MM.1S (cell line): Measurements from ENCODE around the gene PTPN3.

Experiments used
- DNase-seq: peaks from one replicate; pipeline ENCODE4 v3.0.0-alpha.2; 2015
- H2AFZ ChIP-seq: fragments of 300-600 bp; sonication (generic); 2 replicates; pipeline ENCODE4 v1.6.0; 2016; ENCODE audit warnings: antibody characterized with exemption, low read length
- H3F3A ChIP-seq: fragments of 300-600 bp; sonication (generic); 2 replicates; pipeline ENCODE4 v1.6.1; 2016; ENCODE audit warnings: mild to moderate bottlenecking, antibody characterized with exemption, low read length, moderate library complexity, mixed read lengths; ENCODE audit not compliant: insufficient read depth
- H3K27ac ChIP-seq: fragments of 300-600 bp; sonication (generic); 2 replicates; pipeline ENCODE4 v1.5.1; 2016; ENCODE audit warnings: mild to moderate bottlenecking, low read length
- H3K27me3 ChIP-seq: fragments of 300-600 bp; sonication (generic); replicated peaks from 2 replicates; pipeline ENCODE4 v1.6.0; 2016; ENCODE audit warnings: low read length; ENCODE audit not compliant: insufficient read depth
- H3K36me3 ChIP-seq: fragments of 300-600 bp; sonication (generic); replicated peaks from 2 replicates; pipeline ENCODE4 v1.6.1; 2016; ENCODE audit warnings: mild to moderate bottlenecking, low read length, mixed read lengths; ENCODE audit not compliant: insufficient read depth
- H3K4me1 ChIP-seq: fragments of 300-600 bp; sonication (generic); 2 replicates; pipeline ENCODE4 v1.6.1; 2016; ENCODE audit warnings: low read length, mixed read lengths
- H3K4me2 ChIP-seq: fragments of 300-600 bp; sonication (generic); 2 replicates; pipeline ENCODE4 v1.6.0; 2016; ENCODE audit warnings: low read depth, low read length
- H3K4me3 ChIP-seq: fragments of 300-600 bp; sonication (generic); 2 replicates; pipeline ENCODE4 v1.5.1; 2016; ENCODE audit warnings: low read length, mixed read lengths
- H3K79me2 ChIP-seq: fragments of 300-600 bp; sonication (generic); 2 replicates; pipeline ENCODE4 v1.6.1; 2016; ENCODE audit warnings: mixed run types, low read length, mixed read lengths
- H3K9ac ChIP-seq: fragments of 300-600 bp; sonication (generic); 2 replicates; pipeline ENCODE4 v1.6.1; 2016; ENCODE audit warnings: low read length, mixed read lengths
- H3K9me2 ChIP-seq: fragments of 300-600 bp; sonication (generic); replicated peaks from 2 replicates; pipeline ENCODE4 v1.6.1; 2016; ENCODE audit warnings: mild to moderate bottlenecking, low read length, mixed read lengths; ENCODE audit not compliant: insufficient read depth
- H3K9me3 ChIP-seq: fragments of 300-600 bp; sonication (generic); replicated peaks from 2 replicates; pipeline ENCODE4 v1.6.1; 2016; ENCODE audit warnings: mild to moderate bottlenecking, low read length, mixed read lengths; ENCODE audit not compliant: insufficient read depth
- H4K20me1 ChIP-seq: fragments of 300-600 bp; sonication (generic); 2 replicates; pipeline ENCODE4 v1.6.1; 2016; ENCODE audit warnings: mild to moderate bottlenecking, low read length, moderate library complexity, mixed read lengths; ENCODE audit not compliant: insufficient read depth
- EZH2 ChIP-seq: fragments of 300-600 bp; sonication (generic); optimal IDR thresholded peaks from 2 replicates; pipeline ENCODE3; 2017; ENCODE audit warnings: low read depth, mild to moderate bottlenecking, antibody characterized with exemption, low read length, mixed read lengths
- EZH2phosphoT487 ChIP-seq: fragments of 300-600 bp; sonication (generic); IDR thresholded peaks from 2 replicates; pipeline ENCODE4 v1.6.1; 2018; ENCODE audit warnings: antibody characterized with exemption, low read length
- TF ChIP-seq, protein P1 (sequence below): fragments of 300-600 bp; sonication (generic); IDR thresholded peaks from 2 replicates; pipeline ENCODE4 v1.5.1; 2016; ENCODE audit warnings: antibody characterized with exemption, low read length, mixed read lengths

PTPN3 gene

GRCh38 chr9:109499093-109499630 is 1.1 kb upstream of the PTPN3 start:
- H3K4me3 ChIP-seq = no peak overlapping the region
- no peaks in the 10 kb centered on the region for H3F3A ChIP-seq
- H3K27ac ChIP-seq = no peak overlapping the region
- no peaks in the 10 kb centered on the region for H3K36me3 ChIP-seq
- H3K9me3 ChIP-seq = no peaks in the 10 kb centered on the region
- H3K27me3 ChIP-seq = peaks cover 10% of the 10 kb centered on the region; the same call in 1 of the 2 replicates
- H3K9me2 ChIP-seq = no peaks in the 10 kb centered on the region
- H3K79me2 ChIP-seq = 0 out of 2 replicates have a peak, but pooled peaks cover 5% of the 10 kb centered on the region
- no peak for DNase-seq
- no peak overlapping the region for H3K4me2 ChIP-seq
- TF ChIP-seq, protein P1, sequence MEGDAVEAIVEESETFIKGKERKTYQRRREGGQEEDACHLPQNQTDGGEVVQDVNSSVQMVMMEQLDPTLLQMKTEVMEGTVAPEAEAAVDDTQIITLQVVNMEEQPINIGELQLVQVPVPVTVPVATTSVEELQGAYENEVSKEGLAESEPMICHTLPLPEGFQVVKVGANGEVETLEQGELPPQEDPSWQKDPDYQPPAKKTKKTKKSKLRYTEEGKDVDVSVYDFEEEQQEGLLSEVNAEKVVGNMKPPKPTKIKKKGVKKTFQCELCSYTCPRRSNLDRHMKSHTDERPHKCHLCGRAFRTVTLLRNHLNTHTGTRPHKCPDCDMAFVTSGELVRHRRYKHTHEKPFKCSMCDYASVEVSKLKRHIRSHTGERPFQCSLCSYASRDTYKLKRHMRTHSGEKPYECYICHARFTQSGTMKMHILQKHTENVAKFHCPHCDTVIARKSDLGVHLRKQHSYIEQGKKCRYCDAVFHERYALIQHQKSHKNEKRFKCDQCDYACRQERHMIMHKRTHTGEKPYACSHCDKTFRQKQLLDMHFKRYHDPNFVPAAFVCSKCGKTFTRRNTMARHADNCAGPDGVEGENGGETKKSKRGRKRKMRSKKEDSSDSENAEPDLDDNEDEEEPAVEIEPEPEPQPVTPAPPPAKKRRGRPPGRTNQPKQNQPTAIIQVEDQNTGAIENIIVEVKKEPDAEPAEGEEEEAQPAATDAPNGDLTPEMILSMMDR = no peak
- TF ChIP-seq EZH2phosphoT487 (no peak), EZH2 (no peak)
- H3K9ac ChIP-seq = no peak overlapping the region
- H3K4me1 ChIP-seq = 0 out of 2 replicates have a peak, but pooled peaks cover 4% of the 10 kb centered on the region
- H2AFZ ChIP-seq = no peak overlapping the region
- no peaks in the 10 kb centered on the region for H4K20me1 ChIP-seq

DNA sequence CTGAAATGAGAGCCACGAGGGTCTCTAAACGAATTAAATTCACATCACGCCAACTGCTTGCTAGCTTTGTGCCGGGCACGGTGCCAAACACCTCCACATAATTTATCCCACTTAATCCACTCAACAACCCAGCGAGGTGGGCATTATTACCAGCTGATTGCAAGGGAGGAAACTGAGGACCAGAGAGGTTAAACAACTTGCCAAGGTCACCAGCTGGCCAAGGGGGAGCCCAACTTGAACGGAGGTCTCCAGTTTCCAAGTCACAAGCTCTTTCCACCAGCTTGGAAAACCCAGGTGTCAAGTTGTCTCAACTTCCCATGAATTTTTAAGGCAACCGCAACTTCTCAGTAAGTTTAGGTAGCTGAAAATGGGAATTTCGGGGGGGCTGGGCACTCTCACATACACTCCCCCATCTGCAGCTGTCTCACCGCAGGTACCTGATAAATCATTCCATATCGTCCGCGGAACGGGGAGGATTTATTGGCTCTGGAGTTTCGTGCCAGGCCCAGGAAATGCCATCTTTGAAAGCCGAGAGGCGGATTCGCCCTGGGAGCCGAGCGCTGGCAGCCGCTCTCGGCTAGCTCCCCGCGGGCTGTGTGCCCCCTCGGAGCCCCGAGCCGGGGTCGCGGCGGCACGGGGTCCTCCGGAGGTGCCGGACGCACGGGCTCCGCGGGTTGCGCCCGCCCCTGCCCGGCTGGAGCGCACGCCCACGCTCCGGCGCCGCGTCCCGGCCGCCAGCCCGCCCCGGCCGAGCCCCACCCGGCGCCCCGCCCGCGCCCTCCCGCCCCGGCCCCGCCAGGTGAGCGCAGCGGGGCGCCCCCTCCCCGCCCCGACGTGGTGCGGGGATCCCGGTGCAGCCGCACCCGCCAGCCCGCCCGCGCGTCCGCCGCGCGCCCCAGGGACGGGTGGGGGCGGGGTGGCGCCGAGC is 617 bp downstream of the PTPN3 start:
- Histone ChIP-seq H3K36me3 (no peaks in the 10 kb centered on the region), H3K79me2 (0 out of 2 replicates have a peak, but pooled peaks cover 5% of the 10 kb centered on the region), H3K9ac (peak overlapping the region; percentile 49; the same call in 1 of the 2 replicates), H3K9me3 (no peaks in the 10 kb centered on the region), H3K4me3 (peak overlapping the region; percentile 63), H3K4me1 (0 out of 2 replicates have a peak, but pooled peaks cover 4% of the 10 kb centered on the region), H2AFZ (peak overlapping the region; percentile 62), H4K20me1 (no peaks in the 10 kb centered on the region), H3K4me2 (peak overlapping the region; percentile 81), H3K27ac (no peak overlapping the region), H3K27me3 (peaks cover 10% of the 10 kb centered on the region; the same call in 1 of the 2 replicates), H3K9me2 (no peaks in the 10 kb centered on the region), H3F3A (no peaks in the 10 kb centered on the region)
- no peak for TF ChIP-seq EZH2phosphoT487
- TF ChIP-seq EZH2 = no peak
- TF ChIP-seq, protein P1 = no peak
- no peak for DNase-seq

DNA sequence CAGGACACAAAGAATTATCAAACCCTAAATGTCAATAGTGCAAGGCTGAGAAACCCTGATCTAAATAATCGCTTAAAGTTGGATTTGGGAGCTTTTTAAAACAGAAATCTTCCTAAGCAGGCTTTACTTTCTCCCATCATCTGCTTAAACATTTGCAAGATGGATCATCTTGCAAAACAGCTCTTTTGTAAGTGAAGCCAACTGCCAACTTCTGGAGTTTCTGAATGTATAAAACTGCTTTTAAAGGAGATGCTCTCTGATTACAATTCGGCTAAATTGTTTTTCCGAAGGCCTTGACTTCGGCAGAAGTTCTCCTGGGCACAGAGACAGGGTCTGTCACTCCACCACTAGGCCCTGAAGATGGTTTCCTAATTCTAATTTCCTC is 1.3 kb downstream of the PTPN3 start:
- no peak overlapping the region for H3K4me3 ChIP-seq
- no peaks in the 10 kb centered on the region for H3K9me2 ChIP-seq
- H3K27ac ChIP-seq = no peak overlapping the region
- H3K27me3 ChIP-seq = peaks cover 10% of the 10 kb centered on the region; the same call in 1 of the 2 replicates
- no peaks in the 10 kb centered on the region for H3F3A ChIP-seq
- no peak overlapping the region for H2AFZ ChIP-seq
- no peaks in the 10 kb centered on the region for H3K9me3 ChIP-seq
- no peak for DNase-seq
- H4K20me1 ChIP-seq = no peaks in the 10 kb centered on the region
- H3K36me3 ChIP-seq = no peaks in the 10 kb centered on the region
- no peak overlapping the region for H3K9ac ChIP-seq
- H3K4me2 ChIP-seq = peak overlapping the region; percentile 81; the same call in 1 of the 2 replicates
- TF ChIP-seq EZH2phosphoT487 (no peak), EZH2 (no peak)
- TF ChIP-seq, protein P1 = no peak
- H3K4me1 ChIP-seq = 0 out of 2 replicates have a peak, but pooled peaks cover 4% of the 10 kb centered on the region
- H3K79me2 ChIP-seq = peaks cover 9% of the 10 kb centered on the region; the same call in 1 of the 2 replicates
